AG04449 (cell line): Measurements from ENCODE around the gene MRPS25.

Source experiments
- CTCF ChIA-PET: fragments of 350-600 bp; formaldehyde crosslinking; extraction: SDS; loops from one replicate; lab custom pipeline; 2021; ENCODE audit warnings: antibody characterized with exemption; lab: Yijun Ruan, JAX
- POLR2A ChIA-PET: fragments of 400-600, 350-600 bp; formaldehyde crosslinking; extraction: SDS; loops from one replicate; lab custom pipeline; 2020; ENCODE audit warnings: antibody characterized with exemption, inconsistent platforms; lab: Yijun Ruan, JAX
- DNase-seq: peaks from one replicate; pipeline ENCODE4 v3.0.0-alpha.2; 2010; ENCODE audit warnings: low read depth, low spot score
- H3K4me3 ChIP-seq: 2 replicates; pipeline ENCODE4 v1.5.1; 2011; ENCODE audit warnings: low read depth, mild to moderate bottlenecking, control low read depth, low read length
- CTCF ChIP-seq: IDR thresholded peaks from one replicate; pipeline ENCODE4 v1.5.1; 2011; ENCODE audit warnings: mild to moderate bottlenecking, moderate library complexity, low read length, control low read depth, inconsistent platforms; ENCODE audit not compliant: insufficient read depth; ENCODE audit errors: missing control alignments

Gene MRPS25

GRCh38 chr3:15064299-15064834, 748 bp downstream of the MRPS25 start:
- H3K4me3 ChIP-seq: peak overlapping the region; percentile 95
- TF ChIP-seq CTCF: no peak
- no peak for DNase-seq
- ChIA-PET POLR2A (interaction anchor here (0.6 to 1.2 kb wide), 2 partner anchors 35 to 1484 kb away, joined by 3 read pairs; partner anchors contain the start of gene RBSN), CTCF (interaction anchor here (0.9 to 2.4 kb wide), 3 partner anchors 11 to 143 kb away, joined by 4 to 7 read pairs (median 5); no protein-coding TSS in a partner anchor)

GRCh38 chr3:15063656-15064286, 1.3 kb downstream of the MRPS25 start:
- TF ChIP-seq CTCF: no peak
- ChIA-PET POLR2A (no interaction called here), CTCF (interaction anchor here (0.9 to 2.4 kb wide), 3 partner anchors 11 to 143 kb away, joined by 4 to 7 read pairs (median 5); no protein-coding TSS in a partner anchor)
- peak overlapping the region; percentile 95 for H3K4me3 ChIP-seq
- DNase-seq: no peak

- TF ChIP-seq CTCF: no peak
- no peak overlapping the region for H3K4me3 ChIP-seq
- ChIA-PET POLR2A (no interaction called here), CTCF (interaction anchor here (0.9 to 2.4 kb wide), 3 partner anchors 10 to 142 kb away, joined by 4 to 7 read pairs (median 5); no protein-coding TSS in a partner anchor)
- DNase-seq: no peak
Measured at GRCh38 chr3:15063238-15063637, 1.9 kb downstream of the MRPS25 start.

- H3K4me3 ChIP-seq: no peak overlapping the region
- POLR2A ChIA-PET: no interaction called here
- DNase-seq: no peak
- TF ChIP-seq CTCF: no peak
- CTCF ChIA-PET: interaction anchor here (0.9 to 1.8 kb wide), 5 partner anchors 9 to 137 kb away, joined by 3 to 7 read pairs (median 4); no protein-coding TSS in a partner anchor
Measured at GRCh38 chr3:15060029-15060428, 5.1 kb downstream of the MRPS25 start.

GRCh38 chr3:15056676-15057404, 8.3 kb downstream of the MRPS25 start:
- POLR2A ChIA-PET: no interaction called here
- CTCF ChIA-PET: interaction anchor here (1.6 to 1.7 kb wide), 2 partner anchors 130 to 133 kb away, joined by 6 to 7 read pairs; no protein-coding TSS in a partner anchor
- H3K4me3 ChIP-seq: no peak overlapping the region
- DNase-seq: no peak
- no peak for TF ChIP-seq CTCF
